SJSA1 (cell line): Measurements from ENCODE around the gene KCNC1. TPM values are rescaled to one million over a fixed set of nuclear protein-coding genes. Genes with fewer than 3 reads are reported as not detected.

Experiments used
- DNase-seq, 2 experiments: peaks; one replicate each; pipeline ENCODE4 v3.0.0-alpha.2; 2015 to 2020; ENCODE audit warnings: low spot score in 2 of 2, low read depth in 1 of 2
- H3K27ac ChIP-seq: fragments of 250-450 bp; sonication (Bioruptor Pico); 2 replicates; pipeline ENCODE4 v1.5.1; 2020; ENCODE audit warnings: mild to moderate bottlenecking, moderate library complexity
- H3K27me3 ChIP-seq: fragments of 250-450 bp; sonication (Bioruptor Pico); replicated peaks from 2 replicates; pipeline ENCODE4 v1.5.1; 2020; ENCODE audit warnings: mild to moderate bottlenecking, moderate library complexity
- H3K36me3 ChIP-seq: fragments of 250-450 bp; sonication (Bioruptor Pico); 2 replicates; pipeline ENCODE4 v1.5.1; 2020; ENCODE audit warnings: mild to moderate bottlenecking
- H3K4me1 ChIP-seq: fragments of 250-450 bp; sonication (Bioruptor Pico); replicated peaks from 2 replicates; pipeline ENCODE4 v1.6.1; 2021; ENCODE audit warnings: mild to moderate bottlenecking
- H3K4me3 ChIP-seq: fragments of 250-450 bp; sonication (Bioruptor Pico); 2 replicates; pipeline ENCODE4 v1.5.1; 2020; ENCODE audit warnings: mild to moderate bottlenecking
- H3K9me3 ChIP-seq: fragments of 250-450 bp; sonication (Bioruptor Pico); replicated peaks from 2 replicates; pipeline ENCODE4 v1.5.1; 2020; ENCODE audit warnings: mild to moderate bottlenecking
- total RNA-seq: library from RNA; depleted of rRNA; stranded (reverse); fragments of >200 nt; shearing (Covaris generic); gene quantifications from 2 replicates; pipeline ENCODE4 v1.2.3, GENCODE V29; 2014

Gene KCNC1
- total RNA-seq, 1 experiment from 2014 or later = not detected

DNA sequence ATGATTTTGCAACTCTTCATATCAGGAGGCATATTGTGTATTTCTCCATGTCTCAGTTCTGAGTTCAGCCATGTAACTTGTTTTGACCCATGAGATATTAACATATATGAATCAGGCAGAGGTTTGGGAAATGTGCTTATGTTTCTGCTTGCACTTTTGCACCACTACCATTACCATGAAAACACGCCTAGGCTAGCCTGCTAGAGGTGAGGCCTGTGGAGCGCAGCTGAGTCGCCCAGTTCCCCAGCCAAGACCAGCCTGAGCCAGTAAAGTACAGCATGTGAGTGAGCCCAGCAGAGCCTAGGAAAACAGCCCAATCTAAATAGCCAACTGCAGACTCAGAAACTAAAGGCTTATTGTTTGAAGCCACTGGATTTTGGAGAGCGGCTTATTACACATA is 33.6 kb upstream of the KCNC1 start:
- Histone ChIP-seq H3K9me3 (no peaks in the 10 kb centered on the region), H3K36me3 (no peaks in the 10 kb centered on the region), H3K27me3 (peaks cover 37% of the 10 kb centered on the region), H3K27ac (no peak overlapping the region), H3K4me3 (no peak overlapping the region), H3K4me1 (no peaks in the 10 kb centered on the region)
- DNase-seq = no peak

DNA sequence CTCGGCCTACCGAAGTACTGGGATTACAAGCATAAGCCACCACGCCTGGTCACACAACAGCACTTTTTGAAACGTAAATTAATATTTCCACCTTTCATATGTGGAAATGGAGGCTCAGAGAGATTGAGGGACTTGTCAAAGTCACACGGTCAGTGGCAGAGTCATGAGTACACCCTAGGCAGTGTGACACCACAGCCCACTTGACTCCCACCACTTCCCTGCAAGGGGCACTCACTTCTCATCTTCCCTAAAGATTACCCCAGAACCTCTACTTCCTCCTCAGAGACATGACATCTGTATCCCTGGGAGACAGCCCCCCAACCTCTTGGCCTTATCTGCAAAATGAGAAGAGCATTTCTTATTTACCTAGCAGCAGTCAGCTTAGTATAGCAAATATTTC is 31.7 kb upstream of the KCNC1 start:
- no peak overlapping the region for H3K27ac ChIP-seq
- no peaks in the 10 kb centered on the region for H3K36me3 ChIP-seq
- no peak for DNase-seq
- no peaks in the 10 kb centered on the region for H3K9me3 ChIP-seq
- no peak overlapping the region for H3K4me3 ChIP-seq
- no peaks in the 10 kb centered on the region for H3K4me1 ChIP-seq
- H3K27me3 ChIP-seq = peaks cover 28% of the 10 kb centered on the region

DNA sequence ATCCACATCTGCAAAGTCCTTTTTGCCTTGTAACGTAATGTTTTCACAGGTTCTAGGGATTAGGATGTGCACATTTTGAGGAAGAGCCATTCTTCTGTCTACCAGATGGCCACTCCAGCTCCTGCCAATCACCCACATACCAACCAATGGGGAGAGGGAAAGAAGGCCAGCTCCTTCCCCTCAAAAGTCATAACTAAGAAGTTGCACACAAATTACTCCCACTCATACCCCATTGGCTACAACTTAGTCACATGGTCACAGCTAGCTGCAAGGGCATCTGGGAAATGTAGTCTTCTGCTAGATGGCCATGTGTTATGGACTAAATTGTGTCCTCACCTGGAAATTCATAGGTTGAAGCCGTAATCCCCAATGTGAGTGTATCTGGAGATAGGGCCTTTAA is 30.6 kb upstream of the KCNC1 start:
- Histone ChIP-seq H3K9me3 (no peaks in the 10 kb centered on the region), H3K27me3 (peaks cover 23% of the 10 kb centered on the region), H3K4me3 (no peak overlapping the region), H3K27ac (no peak overlapping the region), H3K36me3 (no peaks in the 10 kb centered on the region), H3K4me1 (no peaks in the 10 kb centered on the region)
- DNase-seq = no peak

DNA sequence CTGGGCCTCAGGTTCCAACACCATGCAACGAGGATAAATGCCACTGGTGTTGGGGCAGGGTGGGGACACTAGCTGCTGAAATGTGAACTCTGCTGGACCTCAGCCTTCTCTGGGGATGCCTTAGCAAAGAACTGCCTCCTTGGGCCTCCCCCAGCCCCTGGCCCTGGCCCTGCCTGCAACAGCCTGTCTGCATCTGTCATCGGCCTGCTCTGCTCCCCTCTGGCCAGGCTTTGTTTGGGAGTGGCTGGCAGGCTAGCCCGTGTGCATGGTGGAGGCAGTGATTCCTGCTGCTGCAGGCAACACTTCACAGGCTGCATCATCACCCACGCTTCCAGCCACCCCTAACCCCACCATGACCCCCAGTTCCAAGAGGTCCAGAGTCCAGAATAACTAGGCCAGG is 26.8 kb upstream of the KCNC1 start:
- peaks cover 37% of the 10 kb centered on the region for H3K27me3 ChIP-seq
- no peaks in the 10 kb centered on the region for H3K36me3 ChIP-seq
- H3K27ac ChIP-seq = no peak overlapping the region
- no peaks in the 10 kb centered on the region for H3K4me1 ChIP-seq
- no peak overlapping the region for H3K4me3 ChIP-seq
- DNase-seq = no peak
- no peaks in the 10 kb centered on the region for H3K9me3 ChIP-seq

DNA sequence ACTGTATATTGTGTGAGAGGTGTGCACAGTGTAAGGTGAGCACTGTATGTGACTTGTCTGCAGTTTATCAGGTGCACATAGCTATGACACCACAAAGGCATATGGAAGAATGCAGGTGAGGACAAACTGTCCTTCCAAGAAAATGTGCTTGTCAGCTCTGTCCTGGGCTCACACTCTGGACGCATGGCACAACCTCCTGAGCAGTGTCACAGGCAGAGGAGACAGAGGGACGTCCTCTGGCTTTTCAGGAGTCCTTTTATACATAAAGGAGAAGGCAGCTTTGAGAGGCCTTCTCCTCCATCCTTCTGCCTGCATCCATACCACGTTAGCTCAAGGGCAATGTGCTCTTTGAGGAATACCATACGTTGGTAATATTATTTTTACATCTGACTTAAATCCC is 22.7 kb upstream of the KCNC1 start:
- peaks cover 67% of the 10 kb centered on the region for H3K27me3 ChIP-seq
- no peaks in the 10 kb centered on the region for H3K36me3 ChIP-seq
- no peaks in the 10 kb centered on the region for H3K4me1 ChIP-seq
- no peaks in the 10 kb centered on the region for H3K9me3 ChIP-seq
- DNase-seq = no peak
- no peak overlapping the region for H3K27ac ChIP-seq
- H3K4me3 ChIP-seq = no peak overlapping the region

DNA sequence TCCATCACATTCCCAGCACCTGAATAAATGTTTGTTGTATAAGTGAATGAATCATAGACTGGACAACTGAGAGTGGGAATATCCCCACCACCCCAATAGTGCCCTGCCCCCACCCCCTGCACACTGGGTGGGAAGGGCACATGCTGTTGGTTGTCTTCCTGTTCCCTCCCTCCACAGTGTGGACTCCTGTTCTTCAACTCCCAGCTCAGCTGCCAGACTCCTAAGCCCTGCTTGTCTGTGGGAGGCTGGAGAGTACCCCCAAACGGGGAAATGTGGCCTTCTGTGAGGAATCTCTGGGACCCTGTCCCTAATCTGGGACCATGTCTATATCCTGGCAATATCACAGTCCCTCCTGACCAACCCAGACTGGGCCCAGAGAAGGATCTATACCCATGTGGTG is 20.7 kb upstream of the KCNC1 start:
- H3K4me1 ChIP-seq = no peaks in the 10 kb centered on the region
- no peaks in the 10 kb centered on the region for H3K36me3 ChIP-seq
- no peak overlapping the region for H3K27ac ChIP-seq
- no peak for DNase-seq
- H3K4me3 ChIP-seq = no peak overlapping the region
- no peaks in the 10 kb centered on the region for H3K9me3 ChIP-seq
- H3K27me3 ChIP-seq = peaks cover 80% of the 10 kb centered on the region

DNA sequence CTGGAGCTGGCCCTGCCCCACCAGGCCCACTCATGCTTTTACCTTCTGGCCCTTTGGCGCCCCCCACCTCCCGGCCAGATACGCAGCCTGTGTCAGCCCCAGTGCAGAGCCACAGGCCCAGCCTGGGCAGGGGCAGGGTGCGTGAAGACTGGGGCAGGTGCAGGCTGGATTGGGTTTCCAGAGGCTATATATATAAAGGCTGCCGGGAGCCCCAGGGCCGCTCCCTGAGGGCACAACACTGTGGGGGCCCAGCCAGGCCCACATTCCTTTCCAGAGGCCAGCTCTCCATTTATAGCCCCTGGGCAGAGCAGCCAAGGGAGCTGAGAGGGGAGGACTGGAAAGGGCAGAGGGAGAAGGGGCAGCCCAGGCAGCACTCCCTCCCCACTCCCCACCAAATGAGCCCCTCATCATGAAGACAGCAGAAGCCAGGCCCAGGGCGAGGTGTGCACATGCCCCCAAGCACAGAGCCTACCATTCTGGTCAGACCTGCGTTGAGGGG is 20.2 kb upstream of the KCNC1 start:
- Histone ChIP-seq H3K9me3 (no peaks in the 10 kb centered on the region), H3K4me3 (no peak overlapping the region), H3K27ac (no peak overlapping the region), H3K36me3 (no peaks in the 10 kb centered on the region), H3K4me1 (no peaks in the 10 kb centered on the region), H3K27me3 (peaks cover 80% of the 10 kb centered on the region)
- peak in 1 of 2 experiments; percentile 37 for DNase-seq

DNA sequence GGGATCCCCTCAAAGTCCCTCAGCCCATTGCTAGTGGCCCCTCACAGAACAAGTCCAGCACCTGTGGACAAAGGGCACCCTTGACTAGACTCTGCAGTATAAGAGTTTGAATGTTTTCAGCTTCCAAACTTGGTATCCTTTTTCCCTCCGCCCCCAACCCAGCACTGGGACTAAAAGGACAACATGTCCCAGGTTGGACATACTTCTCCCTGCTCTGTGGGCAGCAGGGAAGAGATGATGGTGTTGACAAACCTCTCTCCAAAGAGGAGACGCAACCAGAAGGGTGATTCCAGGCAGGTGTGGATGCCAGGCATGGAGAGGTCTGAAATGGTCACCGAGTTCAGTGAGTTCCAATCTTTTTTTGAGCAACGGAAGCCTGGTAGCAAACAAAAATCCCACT is 19.7 kb upstream of the KCNC1 start:
- DNase-seq = no peak
- H3K27me3 ChIP-seq = peaks cover 82% of the 10 kb centered on the region
- no peak overlapping the region for H3K4me3 ChIP-seq
- no peaks in the 10 kb centered on the region for H3K4me1 ChIP-seq
- H3K36me3 ChIP-seq = no peaks in the 10 kb centered on the region
- H3K27ac ChIP-seq = no peak overlapping the region
- H3K9me3 ChIP-seq = peaks cover 2% of the 10 kb centered on the region; the same call in 1 of the 2 replicates

DNA sequence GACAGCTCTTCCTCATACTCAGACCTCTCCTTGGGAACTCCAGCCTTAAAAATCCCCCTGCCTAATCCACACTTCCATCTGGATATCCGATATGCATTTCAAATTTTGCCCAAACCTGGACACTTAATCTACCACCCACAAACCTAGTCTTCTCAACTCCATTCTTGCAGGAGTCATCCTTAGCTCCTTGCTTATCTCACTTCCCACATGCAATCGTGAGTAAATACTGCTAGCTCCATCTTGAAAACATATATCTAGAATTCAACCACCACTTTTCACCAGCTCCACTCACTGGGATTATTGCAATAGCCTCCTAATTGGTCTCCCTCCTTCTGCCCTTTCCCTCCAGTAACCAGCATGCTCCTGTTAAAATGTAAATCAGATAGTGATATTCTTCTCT is 17.8 kb upstream of the KCNC1 start:
- Histone ChIP-seq H3K4me3 (no peak overlapping the region), H3K36me3 (no peaks in the 10 kb centered on the region), H3K27ac (no peak overlapping the region), H3K9me3 (peaks cover 6% of the 10 kb centered on the region; the same call in 1 of the 2 replicates), H3K27me3 (peaks cover 94% of the 10 kb centered on the region), H3K4me1 (no peaks in the 10 kb centered on the region)
- no peak for DNase-seq

DNA sequence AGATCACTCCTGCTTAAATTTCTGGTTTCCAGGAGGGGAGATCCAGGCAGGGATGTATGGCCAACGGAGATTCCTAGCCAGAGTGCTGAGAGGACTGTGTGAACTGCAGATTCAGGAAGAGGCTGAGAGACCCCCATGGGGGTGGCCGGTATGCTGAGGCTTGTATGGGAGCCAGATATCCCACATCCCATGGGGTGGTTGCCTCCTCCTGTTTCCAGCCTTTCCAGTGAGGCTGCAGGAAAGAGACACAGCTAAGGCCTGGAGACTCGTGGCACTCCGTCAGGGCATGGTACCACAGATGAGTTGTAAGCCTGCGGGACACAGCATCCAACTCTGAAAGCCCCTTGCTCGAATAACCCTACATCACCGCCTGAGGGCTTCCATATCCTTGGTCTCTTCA is 16.6 kb upstream of the KCNC1 start:
- Histone ChIP-seq H3K9me3 (peaks cover 10% of the 10 kb centered on the region; the same call in 1 of the 2 replicates), H3K4me3 (no peak overlapping the region), H3K36me3 (no peaks in the 10 kb centered on the region), H3K27ac (no peak overlapping the region), H3K27me3 (peaks cover 94% of the 10 kb centered on the region), H3K4me1 (no peaks in the 10 kb centered on the region)
- DNase-seq = no peak

DNA sequence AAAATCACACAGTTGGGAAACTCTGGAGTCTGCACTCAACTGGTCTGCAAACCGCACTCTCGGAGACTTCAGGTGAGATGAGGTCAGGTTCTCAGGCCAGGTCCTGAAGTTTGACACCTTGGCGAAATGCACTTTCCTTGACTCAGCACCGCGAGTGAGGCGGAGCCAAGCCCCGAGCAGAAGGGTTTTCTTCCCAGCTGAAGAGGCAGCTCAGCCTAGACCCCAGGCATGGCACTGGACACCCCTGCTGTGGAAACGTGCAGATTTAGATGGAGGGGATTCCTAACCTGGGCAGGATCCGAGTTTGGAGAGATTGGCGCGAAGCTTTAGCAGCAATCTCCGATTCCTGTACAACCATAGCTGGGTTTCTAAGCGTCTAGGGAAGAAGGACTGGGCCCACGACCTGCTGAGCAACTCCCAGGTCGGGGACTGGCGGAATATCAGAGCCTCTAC is 16.0 kb upstream of the KCNC1 start:
- no peak overlapping the region for H3K4me3 ChIP-seq
- H3K4me1 ChIP-seq = no peaks in the 10 kb centered on the region
- H3K27ac ChIP-seq = no peak overlapping the region
- H3K9me3 ChIP-seq = peaks cover 10% of the 10 kb centered on the region; the same call in 1 of the 2 replicates
- peaks cover 94% of the 10 kb centered on the region for H3K27me3 ChIP-seq
- no peak for DNase-seq
- no peaks in the 10 kb centered on the region for H3K36me3 ChIP-seq

DNA sequence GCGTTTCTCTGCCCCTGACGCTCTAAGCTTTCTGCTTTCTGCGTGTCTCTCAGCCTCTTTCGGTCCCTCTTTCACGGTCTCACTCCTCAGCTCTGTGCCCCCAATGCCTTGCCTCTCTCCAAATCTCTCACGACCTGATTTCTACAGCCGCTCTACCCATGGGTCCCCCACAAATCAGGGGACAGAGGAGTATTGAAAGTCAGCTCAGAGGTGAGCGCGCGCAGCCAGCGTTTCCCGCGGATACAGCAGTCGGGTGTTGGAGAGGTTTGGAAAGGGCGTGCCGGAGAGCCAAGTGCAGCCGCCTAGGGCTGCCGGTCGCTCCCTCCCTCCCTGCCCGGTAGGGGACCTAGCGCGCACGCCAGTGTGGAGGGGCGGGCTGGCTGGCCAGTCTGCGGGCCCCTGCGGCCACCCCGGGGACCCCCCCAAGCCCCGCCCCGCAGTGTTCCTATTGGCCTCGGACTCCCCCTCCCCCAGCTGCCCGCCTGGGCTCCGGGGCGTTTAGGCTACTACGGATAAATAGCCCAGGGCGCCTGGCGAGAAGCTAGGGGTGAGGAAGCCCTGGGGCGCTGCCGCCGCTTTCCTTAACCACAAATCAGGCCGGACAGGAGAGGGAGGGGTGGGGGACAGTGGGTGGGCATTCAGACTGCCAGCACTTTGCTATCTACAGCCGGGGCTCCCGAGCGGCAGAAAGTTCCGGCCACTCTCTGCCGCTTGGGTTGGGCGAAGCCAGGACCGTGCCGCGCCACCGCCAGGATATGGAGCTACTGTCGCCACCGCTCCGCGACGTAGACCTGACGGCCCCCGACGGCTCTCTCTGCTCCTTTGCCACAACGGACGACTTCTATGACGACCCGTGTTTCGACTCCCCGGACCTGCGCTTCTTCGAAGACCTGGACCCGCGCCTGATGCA is 15.3 kb upstream of the KCNC1 start, which contains the start of gene MYOD1:
Gene MYOD1, plus strand, starts transcription at position 544 of the 910 bp plus-strand sequence. Its CDS starts 212 bp downstream, at position 756.
- Histone ChIP-seq H3K4me1 (no peaks in the 10 kb centered on the region), H3K27ac (no peak within 1 kb of the TSS), H3K36me3 (no peaks in the 10 kb centered on the region), H3K27me3 (peaks cover 96% of the 10 kb centered on the region), H3K9me3 (peaks cover 10% of the 10 kb centered on the region; the same call in 1 of the 2 replicates), H3K4me3 (no peak within 1 kb of the TSS)
- DNase-seq = no peak

DNA sequence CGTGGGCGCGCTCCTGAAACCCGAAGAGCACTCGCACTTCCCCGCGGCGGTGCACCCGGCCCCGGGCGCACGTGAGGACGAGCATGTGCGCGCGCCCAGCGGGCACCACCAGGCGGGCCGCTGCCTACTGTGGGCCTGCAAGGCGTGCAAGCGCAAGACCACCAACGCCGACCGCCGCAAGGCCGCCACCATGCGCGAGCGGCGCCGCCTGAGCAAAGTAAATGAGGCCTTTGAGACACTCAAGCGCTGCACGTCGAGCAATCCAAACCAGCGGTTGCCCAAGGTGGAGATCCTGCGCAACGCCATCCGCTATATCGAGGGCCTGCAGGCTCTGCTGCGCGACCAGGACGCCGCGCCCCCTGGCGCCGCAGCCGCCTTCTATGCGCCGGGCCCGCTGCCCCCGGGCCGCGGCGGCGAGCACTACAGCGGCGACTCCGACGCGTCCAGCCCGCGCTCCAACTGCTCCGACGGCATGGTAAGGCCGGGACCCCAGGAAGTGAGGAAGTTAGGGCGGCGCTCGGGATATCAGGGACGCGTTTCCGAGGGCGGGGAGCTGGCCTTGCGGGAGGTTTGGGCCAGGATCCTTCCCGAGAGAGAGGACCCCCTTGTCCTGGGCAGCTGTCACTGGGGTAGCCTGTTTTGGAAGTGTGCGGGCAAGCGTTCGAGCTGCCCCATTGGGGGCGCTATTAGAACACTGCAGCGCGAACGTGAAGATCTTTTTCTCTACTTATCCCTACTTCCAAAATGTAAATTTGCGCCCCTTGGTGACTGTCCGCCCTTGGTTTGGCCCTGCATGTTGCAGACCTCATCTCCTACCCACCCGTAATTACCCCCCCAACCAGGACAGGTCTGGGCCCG is 14.4 kb upstream of the KCNC1 start:
- H3K4me1 ChIP-seq = no peaks in the 10 kb centered on the region
- H3K4me3 ChIP-seq = no peak overlapping the region
- H3K36me3 ChIP-seq = no peaks in the 10 kb centered on the region
- H3K27me3 ChIP-seq = peaks cover 99% of the 10 kb centered on the region
- peaks cover 10% of the 10 kb centered on the region; the same call in 1 of the 2 replicates for H3K9me3 ChIP-seq
- H3K27ac ChIP-seq = no peak overlapping the region
- no peak for DNase-seq
